ENCODE measurements around the gene P2RX6.

P2RX6 gene

DNA sequence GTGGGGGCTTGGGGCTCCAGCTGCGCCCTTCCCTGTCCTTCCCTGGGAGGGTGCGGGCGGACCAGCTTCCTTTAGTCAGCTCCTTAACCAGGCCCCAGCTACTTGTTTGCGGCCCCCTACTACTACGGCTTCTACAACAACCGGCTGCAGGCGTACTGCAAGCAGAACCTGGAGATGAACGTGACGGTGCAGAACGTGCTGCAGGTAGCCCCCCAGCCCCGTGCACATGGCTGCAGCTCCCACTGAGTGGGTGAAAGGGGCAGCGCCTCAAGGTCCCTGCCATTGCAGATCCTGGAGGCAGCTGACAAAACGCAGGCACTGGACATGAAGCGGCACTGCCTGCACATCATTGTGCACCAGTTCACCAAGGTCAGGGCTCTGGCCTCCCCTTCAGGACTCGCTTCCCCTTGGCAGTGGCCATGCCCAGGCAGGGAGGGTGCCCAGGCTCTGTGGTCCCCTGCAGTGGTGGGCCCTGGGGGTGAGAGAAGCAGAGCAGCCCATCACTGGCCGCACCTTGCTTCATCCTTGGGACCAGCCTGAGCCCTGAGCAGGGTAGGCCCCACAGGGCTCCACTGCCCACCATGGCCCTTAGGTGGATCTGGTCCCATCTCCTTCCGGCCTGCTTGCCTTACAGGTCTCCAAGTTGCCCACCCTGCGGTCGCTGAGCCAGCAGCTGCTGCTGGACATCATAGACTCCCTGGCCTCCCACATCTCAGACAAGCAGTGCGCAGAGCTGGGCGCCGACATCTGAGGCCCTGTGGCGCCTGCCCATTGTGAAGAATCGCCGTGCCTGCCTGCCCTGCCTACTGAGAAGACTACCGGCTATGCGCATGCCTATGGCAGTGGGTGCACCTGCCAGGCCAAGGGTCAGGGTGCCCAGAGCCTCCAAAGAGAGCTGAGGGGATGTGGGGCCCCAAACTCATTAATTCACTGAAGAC lies 18.1 kb upstream of the P2RX6 start:
- H3K4me3 ChIP-seq (ENCODE audit: low read depth, low read length), result no peak overlapping the region
- TF ChIP-seq, protein P1, sequence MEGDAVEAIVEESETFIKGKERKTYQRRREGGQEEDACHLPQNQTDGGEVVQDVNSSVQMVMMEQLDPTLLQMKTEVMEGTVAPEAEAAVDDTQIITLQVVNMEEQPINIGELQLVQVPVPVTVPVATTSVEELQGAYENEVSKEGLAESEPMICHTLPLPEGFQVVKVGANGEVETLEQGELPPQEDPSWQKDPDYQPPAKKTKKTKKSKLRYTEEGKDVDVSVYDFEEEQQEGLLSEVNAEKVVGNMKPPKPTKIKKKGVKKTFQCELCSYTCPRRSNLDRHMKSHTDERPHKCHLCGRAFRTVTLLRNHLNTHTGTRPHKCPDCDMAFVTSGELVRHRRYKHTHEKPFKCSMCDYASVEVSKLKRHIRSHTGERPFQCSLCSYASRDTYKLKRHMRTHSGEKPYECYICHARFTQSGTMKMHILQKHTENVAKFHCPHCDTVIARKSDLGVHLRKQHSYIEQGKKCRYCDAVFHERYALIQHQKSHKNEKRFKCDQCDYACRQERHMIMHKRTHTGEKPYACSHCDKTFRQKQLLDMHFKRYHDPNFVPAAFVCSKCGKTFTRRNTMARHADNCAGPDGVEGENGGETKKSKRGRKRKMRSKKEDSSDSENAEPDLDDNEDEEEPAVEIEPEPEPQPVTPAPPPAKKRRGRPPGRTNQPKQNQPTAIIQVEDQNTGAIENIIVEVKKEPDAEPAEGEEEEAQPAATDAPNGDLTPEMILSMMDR (IDR thresholded peaks at IDR 0.05; ENCODE audit: low read depth, low read length), result no peak

DNA sequence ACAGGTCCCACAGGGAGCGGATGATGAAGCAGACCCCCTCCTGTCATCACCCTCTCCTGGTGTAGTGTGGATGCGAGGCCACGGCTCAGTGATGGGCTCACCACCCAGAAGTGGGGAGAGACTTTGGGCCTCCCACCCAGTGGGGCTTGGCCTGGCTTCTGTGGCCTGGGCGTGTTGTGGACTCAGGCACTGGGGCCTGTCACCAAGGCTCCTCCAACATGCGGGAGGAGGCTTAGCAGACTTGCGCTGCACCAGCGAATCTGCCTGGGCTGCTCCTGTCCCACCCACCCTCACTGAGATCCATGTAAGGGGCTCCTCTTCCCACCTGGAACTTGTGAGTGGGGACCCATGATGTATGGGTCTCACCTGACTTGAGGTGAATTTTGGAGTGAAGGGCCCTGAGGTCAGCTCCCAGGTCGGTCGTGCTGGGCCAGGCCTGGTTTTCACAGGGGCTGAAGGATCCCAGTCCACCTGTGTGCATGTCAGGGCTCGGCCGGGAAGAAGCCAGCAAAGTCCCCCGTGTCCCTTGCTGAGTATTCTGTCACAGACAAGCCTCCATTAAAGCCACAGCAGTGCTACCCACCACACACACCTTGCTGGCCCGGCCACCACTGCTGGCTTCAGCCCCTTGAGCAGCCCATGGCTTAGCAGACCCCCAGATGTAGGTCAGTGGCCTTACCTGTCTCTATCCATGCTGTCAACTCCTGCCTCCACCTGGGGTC lies 17.3 kb upstream of the P2RX6 start:
- H3K4me3 ChIP-seq (ENCODE audit: low read depth, low read length), result no peak overlapping the region
- TF ChIP-seq, protein P1 (IDR thresholded peaks at IDR 0.05; ENCODE audit: low read depth, low read length), result no peak

- no peak overlapping the region for H3K4me3 ChIP-seq (ENCODE audit: low read depth, low read length)
- TF ChIP-seq, protein P1 (IDR thresholded peaks at IDR 0.05; ENCODE audit: low read depth, low read length), result no peak
Observed at GRCh38 chr22:20998411-20999336, 16.3 kb upstream of the P2RX6 start.

GRCh38 chr22:20999350-21000206 lies 15.4 kb upstream of the P2RX6 start:
- TF ChIP-seq, protein P1 (IDR thresholded peaks at IDR 0.05; ENCODE audit: low read depth, low read length), result no peak
- no peak overlapping the region for H3K4me3 ChIP-seq (ENCODE audit: low read depth, low read length)

DNA sequence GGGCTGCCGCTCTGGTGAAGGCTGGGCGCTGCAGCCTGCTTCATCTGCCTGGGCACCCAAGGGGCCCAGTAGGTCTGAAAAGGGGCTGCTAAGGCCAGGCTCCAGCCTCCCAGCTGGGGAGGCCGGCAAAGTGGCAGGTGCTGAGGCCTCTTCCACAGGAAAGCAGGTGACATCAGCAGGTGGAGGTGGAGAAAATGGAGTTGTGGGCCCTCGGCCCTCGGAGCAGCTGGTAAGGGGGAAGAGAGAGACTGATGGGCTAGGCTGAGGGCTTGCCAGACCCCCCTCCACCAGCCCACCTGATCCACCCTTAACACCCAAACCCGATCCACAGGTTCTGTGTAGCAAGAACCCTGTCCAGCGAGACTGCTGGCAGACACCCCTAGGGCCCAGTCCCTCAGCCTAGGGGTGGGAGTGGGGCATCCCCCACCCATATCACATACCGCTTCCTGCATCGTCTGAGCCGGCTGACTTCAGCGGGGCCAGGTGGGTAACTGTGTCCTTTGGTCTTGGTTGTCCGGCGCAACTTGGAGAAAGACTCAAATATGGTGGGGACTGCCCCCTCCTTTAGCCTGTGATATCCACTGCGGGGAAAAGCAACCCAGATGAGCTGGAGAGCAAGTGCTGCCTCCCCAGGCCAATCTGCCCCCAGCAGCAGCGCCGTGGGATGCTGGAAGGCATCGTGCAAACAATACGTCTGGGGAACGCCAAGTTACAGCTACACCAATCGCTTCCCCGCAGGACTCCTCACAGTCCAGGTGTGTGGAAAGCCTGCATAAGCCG lies 14.6 kb upstream of the P2RX6 start:
- TF ChIP-seq, protein P1 (IDR thresholded peaks at IDR 0.05; ENCODE audit: low read depth, low read length), result no peak
- peak overlapping the region; percentile 84 for H3K4me3 ChIP-seq (ENCODE audit: low read depth, low read length)

Measured in WI38 (cell line).